ENCODE data around the gene CNTNAP2.

- TF ChIP-seq HIC1 (tag by site-specific recombination; IDR thresholded peaks at IDR 0.05) (no peak), KLF8 (tag by site-specific recombination; IDR thresholded peaks at IDR 0.05) (no peak), KLF7 (tag by site-specific recombination; IDR thresholded peaks at IDR 0.05; ENCODE audit: borderline replicate concordance) (no peak), KLF17 (tag by site-specific recombination; IDR thresholded peaks at IDR 0.05) (no peak), ZNF624 (tag by site-specific recombination; IDR thresholded peaks at IDR 0.05) (no peak), ZBTB8A (tag by site-specific recombination; IDR thresholded peaks at IDR 0.05) (no peak), CTCF (tag by site-specific recombination; IDR thresholded peaks at IDR 0.05) (no peak), TSHZ1 (tag by site-specific recombination; IDR thresholded peaks at IDR 0.05; ENCODE audit: borderline replicate concordance) (no peak), BCL11A (tag by site-specific recombination; IDR thresholded peaks at IDR 0.05; ENCODE audit: low read depth) (no peak)
Observed at GRCh38 chr7:148017126-148017525, 1900.5 kb downstream of the CNTNAP2 start.
